Esophagus muscularis mucosa (tissue), 4 donors: Measurements from ENCODE around the gene EPC1. TPM values are rescaled to one million over a fixed set of nuclear protein-coding genes. Genes with fewer than 3 reads are reported as not detected.

Experiments
- DNase-seq: peaks from one replicate; pipeline ENCODE4 v3.0.0-alpha.2; 2017; ENCODE audit errors: extremely low spot score
- H3K27ac ChIP-seq, 4 donors: fragments of 200-600 bp; sonication (generic); replicated peaks in 1 of 4; 1 replicate in 3 of 4; 2 replicates in 1 of 4; pipeline ENCODE4 v1.5.1; 2016 to 2019; ENCODE audit warnings: mild to moderate bottlenecking in 1 of 4
- H3K27me3 ChIP-seq, 4 donors: fragments of 200-600 bp; sonication (generic); one replicate each; pipeline versions ENCODE4 v1.5.1 to v1.6.0; 2016 to 2019
- H3K36me3 ChIP-seq, 4 donors: fragments of 200-600 bp; sonication (generic); one replicate each; pipeline ENCODE4 v1.5.1; 2016 to 2019
- H3K4me1 ChIP-seq, 4 donors: fragments of 200-600 bp; sonication (generic); one replicate each; pipeline ENCODE4 v1.5.1; 2016 to 2019
- H3K4me3 ChIP-seq, 4 donors: fragments of 200-600 bp; sonication (generic); 1 replicate in 2 of 4; 2 replicates in 2 of 4; pipeline ENCODE4 v1.5.1; 2016 to 2019; ENCODE audit warnings: mild to moderate bottlenecking in 4 of 4, moderate library complexity in 1 of 4
- H3K9me3 ChIP-seq, 4 donors: fragments of 200-600 bp; sonication (generic); 1 replicate in 3 of 4; 2 replicates in 1 of 4; pipeline ENCODE4 v1.5.1; 2016 to 2019
- CTCF ChIP-seq, 3 experiments: fragments of 200-600 bp in 2 of 3; fragments of 450-650 bp in 1 of 3; sonication (generic) in 2 of 3; IDR thresholded peaks; one replicate each; pipeline ENCODE4 v1.5.1; 2017 to 2019; ENCODE audit warnings: antibody characterized with exemption in 3 of 3, mild to moderate bottlenecking in 2 of 3, moderate library complexity in 1 of 3
- EP300 ChIP-seq: sonication (generic); formaldehyde crosslinking; IDR thresholded peaks from one replicate; pipeline ENCODE4 v1.6.1; 2017; ENCODE audit warnings: antibody characterized with exemption
- POLR2A ChIP-seq: fragments of 450-650 bp; IDR thresholded peaks from one replicate; pipeline ENCODE4 v1.6.1; 2017; ENCODE audit warnings: antibody characterized with exemption, moderate library complexity, mild to moderate bottlenecking, low read depth
- POLR2AphosphoS5 ChIP-seq, 2 donors: sonication (generic); formaldehyde crosslinking; IDR thresholded peaks; one replicate each; pipeline ENCODE4 v1.6.1; 2017; ENCODE audit warnings: antibody characterized with exemption in 2 of 2
- WGBS: methylation state at CpG from one replicate; pipeline ENCODE4 v1.1.5; 2018; 5-methylcytosine and 5-hydroxymethylcytosine counted together
- intact Hi-C: fragments of 100-400 bp; cut with DNase I; formaldehyde crosslinking; loops from one replicate; pipeline ENCODE4 v1.15.1; 2023
- total RNA-seq, 4 donors: library from RNA; depleted of rRNA; stranded (reverse); fragments of >200 nt; gene quantifications; one replicate each; pipeline versions ENCODE4 v1.1.0 to v1.2.1, GENCODE V29; 2016

EPC1 gene
- total RNA-seq, 4 donors from 2014 or later: 23.5 to 40.4 (median 35.2) TPM

- DNase-seq: no peak
- H3K36me3 ChIP-seq: no peaks in the 10 kb centered on the region
- no peaks in the 10 kb centered on the region for H3K9me3 ChIP-seq
- TF ChIP-seq EP300 (no peak), POLR2AphosphoS5 (IDR thresholded peaks at IDR 0.05) (no peak), POLR2A (no peak), CTCF (IDR thresholded peaks at IDR 0.05) (no peak)
- peaks cover 87 to 100% (median 98%) of the 10 kb centered on the region in 4 donors for H3K4me1 ChIP-seq
- no peak overlapping the region for H3K27ac ChIP-seq
- intact Hi-C loops: no loop called here
- H3K27me3 ChIP-seq: no peaks in the 10 kb centered on the region
- 51% methylated on average over 3 of the region's 3 CpGs for WGBS
- H3K4me3 ChIP-seq: no peak overlapping the region
Measured at GRCh38 chr10:32328499-32328898, 18.5 kb downstream of the EPC1 start.

- TF ChIP-seq EP300: no peak
- no peak for TF ChIP-seq POLR2A
- TF ChIP-seq POLR2AphosphoS5 (IDR thresholded peaks at IDR 0.05): no peak
- TF ChIP-seq CTCF (IDR thresholded peaks at IDR 0.05): no peak
- Histone ChIP-seq H3K4me1 (peaks cover 80 to 100% (median 93%) of the 10 kb centered on the region in 4 donors), H3K27ac (no peak overlapping the region), H3K27me3 (no peaks in the 10 kb centered on the region), H3K36me3 (no peaks in the 10 kb centered on the region), H3K4me3 (no peak overlapping the region), H3K9me3 (no peaks in the 10 kb centered on the region)
- no peak for DNase-seq
- intact Hi-C loops: no loop called here
- WGBS: 58% methylated on average over 1 of the region's 1 CpG
Measured at GRCh38 chr10:32327364-32327691, 19.6 kb downstream of the EPC1 start.

GRCh38 chr10:32326680-32327363 is 20.1 kb downstream of the EPC1 start:
- no peak for DNase-seq
- intact Hi-C loops: no loop called here
- no peak overlapping the region for H3K27ac ChIP-seq
- H3K9me3 ChIP-seq: no peaks in the 10 kb centered on the region
- H3K4me1 ChIP-seq: peaks cover 76 to 100% (median 93%) of the 10 kb centered on the region in 4 donors
- H3K4me3 ChIP-seq: no peak overlapping the region
- WGBS: 64% methylated on average over 4 of the region's 4 CpGs
- H3K27me3 ChIP-seq: no peaks in the 10 kb centered on the region
- TF ChIP-seq EP300 (no peak), POLR2AphosphoS5 (IDR thresholded peaks at IDR 0.05) (no peak), POLR2A (no peak), CTCF (IDR thresholded peaks at IDR 0.05) (no peak)
- no peaks in the 10 kb centered on the region for H3K36me3 ChIP-seq

GRCh38 chr10:32326119-32326518 is 20.8 kb downstream of the EPC1 start:
- Histone ChIP-seq H3K27me3 (no peaks in the 10 kb centered on the region), H3K36me3 (no peaks in the 10 kb centered on the region), H3K4me1 (peaks cover 75 to 100% (median 94%) of the 10 kb centered on the region in 4 donors), H3K4me3 (no peak overlapping the region), H3K9me3 (no peaks in the 10 kb centered on the region), H3K27ac (no peak overlapping the region)
- TF ChIP-seq CTCF (IDR thresholded peaks at IDR 0.05) (no peak), POLR2AphosphoS5 (IDR thresholded peaks at IDR 0.05) (no peak), POLR2A (no peak), EP300 (no peak)
- intact Hi-C loops: no loop called here
- 46% methylated on average over 4 of the region's 4 CpGs for WGBS
- no peak for DNase-seq

- no peak overlapping the region for H3K4me3 ChIP-seq
- H3K27me3 ChIP-seq: no peaks in the 10 kb centered on the region
- no peak overlapping the region for H3K27ac ChIP-seq
- H3K36me3 ChIP-seq: no peaks in the 10 kb centered on the region
- H3K9me3 ChIP-seq: no peaks in the 10 kb centered on the region
- WGBS: 71% methylated on average over 2 of the region's 2 CpGs
- peaks cover 60 to 100% (median 94%) of the 10 kb centered on the region in 4 donors for H3K4me1 ChIP-seq
- TF ChIP-seq EP300 (no peak), CTCF (IDR thresholded peaks at IDR 0.05) (no peak), POLR2A (no peak), POLR2AphosphoS5 (IDR thresholded peaks at IDR 0.05) (no peak)
- intact Hi-C loops: no loop called here
- no peak for DNase-seq
Measured at GRCh38 chr10:32323051-32323450, 23.9 kb downstream of the EPC1 start.
